Lung (tissue), 12 donors: ENCODE results near the gene MCTP1. TPM values are rescaled to one million over a fixed set of nuclear protein-coding genes. Genes with fewer than 3 reads are reported as not detected.

ENCODE experiments used
- ATAC-seq: fragments of 200-7000 bp; cut with Tn5 transposase; one replicate; pipeline ENCODE4 v1.9.1; 2020; ENCODE audit warnings: moderate number of reproducible peaks; ENCODE audit not compliant: insufficient read depth, low FRiP score
- DNase-seq, 3 donors: peaks; one replicate each; pipeline ENCODE4 v3.0.0-alpha.2; 2013 to 2017
- H3K27ac ChIP-seq, 2 donors: one replicate each; pipeline ENCODE4 v1.5.1; 2013; ENCODE audit warnings: mild to moderate bottlenecking in 2 of 2, moderate library complexity in 2 of 2, control low read depth in 1 of 2, inconsistent platforms in 1 of 2, low read depth in 1 of 2, low read length in 1 of 2
- H3K27me3 ChIP-seq, 3 donors: one replicate each; pipeline ENCODE4 v1.5.1; 2013; ENCODE audit warnings: low read length in 2 of 3; ENCODE audit not compliant: control insufficient read depth in 3 of 3, insufficient read depth in 3 of 3
- H3K36me3 ChIP-seq, 4 donors: one replicate each; pipeline ENCODE4 v1.5.1; 2013; ENCODE audit warnings: low read length in 4 of 4, mild to moderate bottlenecking in 1 of 4, moderate library complexity in 1 of 4; ENCODE audit not compliant: control insufficient read depth in 4 of 4, insufficient read depth in 4 of 4
- H3K4me1 ChIP-seq, 5 donors: one replicate each; pipeline ENCODE4 v1.5.1; 2013; ENCODE audit warnings: low read length in 5 of 5, mild to moderate bottlenecking in 2 of 5, moderate library complexity in 1 of 5; ENCODE audit not compliant: control insufficient read depth in 5 of 5, insufficient read depth in 5 of 5
- H3K4me3 ChIP-seq: one replicate; pipeline ENCODE4 v1.5.1; 2013; ENCODE audit warnings: mild to moderate bottlenecking, control low read depth, moderate library complexity
- H3K9ac ChIP-seq, 2 donors: one replicate each; pipeline ENCODE4 v1.5.1; 2013; ENCODE audit warnings: low read length in 2 of 2, control low read depth in 1 of 2; ENCODE audit not compliant: insufficient read depth in 1 of 2
- H3K9me3 ChIP-seq, 4 donors: one replicate each; pipeline ENCODE4 v1.5.1; 2013; ENCODE audit warnings: low read length in 3 of 4, mild to moderate bottlenecking in 1 of 4, moderate library complexity in 1 of 4; ENCODE audit not compliant: control insufficient read depth in 4 of 4, insufficient read depth in 3 of 4
- WGBS, 2 donors: extraction: QIAGEN DNeasy Blood & Tissue Kit; methylation state at CpG; one replicate each; pipeline ENCODE4 v1.1.7; 2013; 5-methylcytosine and 5-hydroxymethylcytosine counted together
- polyA plus RNA-seq, 2 donors: library from polyadenylated mRNA; stranded (reverse); fragments of 200-250 nt; gene quantifications; one replicate each; pipeline ENCODE4 v1.2.1, GENCODE V29; 2013
- total RNA-seq, 2 donors: library from RNA; depleted of rRNA in 1 of 2; stranded (reverse); fragments of >200 nt in 1 of 2; gene quantifications; one replicate each; pipeline ENCODE4 v1.2.1, GENCODE V29; 2014 to 2021
- TF ChIP-seq, protein P1 (sequence below): IDR thresholded peaks from 2 replicates; pipeline ENCODE4 v1.5.1; 2012; ENCODE audit warnings: mild to moderate bottlenecking; ENCODE audit errors: control extremely low read depth, extremely low read depth
- donor health status: control.
- donor health status: control.
- donor health status: Bipolar disorder and iron deficiency.
- donor health status: healthy.
- donor health status: DM: yes; HTN: yes; CAD: no.

MCTP1 gene
- total and polyA plus RNA-seq, 4 donors: 5.8 to 34.8 (median 27.4) TPM

DNA sequence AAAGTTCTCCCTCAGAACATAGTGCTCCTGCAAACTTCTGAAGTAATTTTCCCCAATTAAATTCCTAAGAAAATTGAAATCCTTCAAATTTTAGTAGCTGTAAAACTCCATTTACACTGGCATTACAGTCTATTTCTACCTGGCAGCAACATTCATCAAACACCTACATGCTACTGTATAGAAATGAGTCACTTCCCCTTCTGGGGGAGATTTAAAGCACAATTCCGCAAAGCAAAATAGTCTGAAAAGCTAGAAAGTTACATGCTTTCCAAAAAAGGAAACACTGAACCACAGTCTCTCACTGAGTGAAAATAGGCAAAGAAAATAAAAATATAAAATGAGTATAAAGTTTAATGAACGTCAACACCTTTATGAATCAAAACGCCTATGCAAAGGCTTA, 43.3 kb downstream of the MCTP1 start:
- Histone ChIP-seq H3K9ac (no peak overlapping the region), H3K4me1 (no peaks in the 10 kb centered on the region)
- WGBS, 2 donors: 39 to 60% methylated on average over 3 of the region's 3 CpGs

DNA sequence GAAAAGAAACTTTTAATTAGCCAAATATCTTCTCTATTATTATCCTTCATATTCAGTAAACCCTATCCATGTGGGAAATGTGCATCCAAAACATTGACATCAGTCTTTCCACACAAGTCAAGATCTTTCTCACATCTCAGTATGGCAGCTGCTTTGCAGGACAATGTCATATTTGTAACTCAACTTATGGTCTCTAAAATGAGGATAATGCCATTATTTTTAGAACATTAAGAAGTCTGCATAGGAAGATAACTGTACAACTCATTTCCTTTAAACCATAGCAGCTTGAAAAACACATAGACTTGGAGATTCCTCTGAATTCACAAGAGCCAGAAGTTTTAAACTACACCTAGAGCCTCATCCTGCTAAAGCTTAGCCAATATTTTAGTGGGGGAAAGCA, 43.7 kb downstream of the MCTP1 start:
- Histone ChIP-seq H3K4me1 (no peaks in the 10 kb centered on the region), H3K4me3 (no peak overlapping the region), H3K27me3 (no peaks in the 10 kb centered on the region), H3K9me3 (no peaks in the 10 kb centered on the region), H3K27ac (no peak overlapping the region), H3K9ac (no peak overlapping the region), H3K36me3 (no peaks in the 10 kb centered on the region)
- TF ChIP-seq, protein P1, sequence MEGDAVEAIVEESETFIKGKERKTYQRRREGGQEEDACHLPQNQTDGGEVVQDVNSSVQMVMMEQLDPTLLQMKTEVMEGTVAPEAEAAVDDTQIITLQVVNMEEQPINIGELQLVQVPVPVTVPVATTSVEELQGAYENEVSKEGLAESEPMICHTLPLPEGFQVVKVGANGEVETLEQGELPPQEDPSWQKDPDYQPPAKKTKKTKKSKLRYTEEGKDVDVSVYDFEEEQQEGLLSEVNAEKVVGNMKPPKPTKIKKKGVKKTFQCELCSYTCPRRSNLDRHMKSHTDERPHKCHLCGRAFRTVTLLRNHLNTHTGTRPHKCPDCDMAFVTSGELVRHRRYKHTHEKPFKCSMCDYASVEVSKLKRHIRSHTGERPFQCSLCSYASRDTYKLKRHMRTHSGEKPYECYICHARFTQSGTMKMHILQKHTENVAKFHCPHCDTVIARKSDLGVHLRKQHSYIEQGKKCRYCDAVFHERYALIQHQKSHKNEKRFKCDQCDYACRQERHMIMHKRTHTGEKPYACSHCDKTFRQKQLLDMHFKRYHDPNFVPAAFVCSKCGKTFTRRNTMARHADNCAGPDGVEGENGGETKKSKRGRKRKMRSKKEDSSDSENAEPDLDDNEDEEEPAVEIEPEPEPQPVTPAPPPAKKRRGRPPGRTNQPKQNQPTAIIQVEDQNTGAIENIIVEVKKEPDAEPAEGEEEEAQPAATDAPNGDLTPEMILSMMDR: no peak
- DNase-seq (no peak), ATAC-seq (no peak)

More for the DNA sequence above, 43.3 kb downstream of the MCTP1 start:
- no peak for ATAC-seq
- Histone ChIP-seq H3K9me3 (no peaks in the 10 kb centered on the region), H3K4me3 (no peak overlapping the region), H3K27me3 (no peaks in the 10 kb centered on the region), H3K27ac (no peak overlapping the region), H3K36me3 (no peaks in the 10 kb centered on the region)
- TF ChIP-seq, protein P1: no peak
- no peak for DNase-seq

DNA sequence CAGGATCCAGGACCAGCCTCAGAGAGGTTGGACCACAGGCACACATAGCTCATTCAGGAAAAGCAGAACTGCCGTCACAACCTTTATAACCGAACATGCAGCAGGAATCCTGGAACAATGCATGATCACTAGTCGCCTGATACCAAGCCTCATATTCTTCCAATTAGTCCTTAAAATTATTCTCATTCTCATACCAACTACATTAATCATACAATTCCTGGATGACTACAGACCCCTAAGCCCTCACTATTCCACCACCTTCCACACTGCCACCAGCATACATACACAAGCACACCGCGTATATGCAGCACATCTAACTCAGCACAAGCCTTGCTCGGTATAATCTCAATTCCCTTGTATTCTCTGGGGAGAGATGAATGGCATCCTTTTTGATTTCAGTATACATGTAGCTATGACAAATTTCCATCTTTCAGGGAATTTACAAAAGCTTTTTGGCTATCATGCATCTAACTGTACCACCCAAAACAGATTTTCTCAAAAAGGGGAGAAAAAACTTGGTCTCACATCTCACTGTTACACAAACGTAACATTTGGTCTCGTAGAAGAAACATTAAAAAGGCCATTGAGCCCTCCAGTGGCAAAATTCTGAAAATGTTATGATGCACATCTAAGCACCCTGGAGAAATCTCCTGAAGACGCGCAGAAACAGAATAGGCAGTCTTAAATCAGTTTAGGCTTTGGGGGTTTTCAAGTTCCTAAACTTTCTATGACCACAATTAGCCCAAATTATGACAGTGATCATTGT, 46.2 kb downstream of the MCTP1 start:
- DNase-seq: peak in 2 of 3 donors; percentile 58 to 68
- Histone ChIP-seq H3K27me3 (no peaks in the 10 kb centered on the region), H3K9ac (no peak overlapping the region)

More for the DNA sequence above, 46.2 kb downstream of the MCTP1 start:
- no peaks in the 10 kb centered on the region for H3K9me3 ChIP-seq
- 55 to 63% methylated on average over 10 of the region's 10 CpGs for WGBS, 2 donors
- H3K27ac ChIP-seq: no peak overlapping the region
- no peak for ATAC-seq
- H3K4me1 ChIP-seq: no peaks in the 10 kb centered on the region
- H3K36me3 ChIP-seq: no peaks in the 10 kb centered on the region
- TF ChIP-seq, protein P1: no peak
- H3K4me3 ChIP-seq: no peak overlapping the region
